Erythroblast (primary cell): Measurements from ENCODE around the gene MYO1B.

ENCODE experiments used
- GATA1 ChIP-seq: IDR thresholded peaks from 2 replicates; pipeline ENCODE4 v1.6.1; 2011; ENCODE audit warnings: low read depth, mild to moderate bottlenecking, control low read depth, low read length, moderate library complexity
- POLR2A ChIP-seq: IDR thresholded peaks from 2 replicates; pipeline ENCODE4 v1.6.1; 2011; ENCODE audit warnings: mild to moderate bottlenecking, low read length

- TF ChIP-seq POLR2A: no peak
- no peak for TF ChIP-seq GATA1
Measured at GRCh38 chr2:191396794-191397193, 151.6 kb downstream of the MYO1B start.
